Body of pancreas (tissue), 4 donors: ENCODE measurements around the gene DST. TPM values are rescaled to one million over a fixed set of nuclear protein-coding genes. Genes with fewer than 3 reads are reported as not detected.

ENCODE experiments used
- ATAC-seq: fragments of 150-250 bp; one replicate; pipeline ENCODE4 v1.9.1; 2016
- DNase-seq, 4 donors: peaks; one replicate each; pipeline ENCODE4 v3.0.0-alpha.2; 2019
- H3K27ac ChIP-seq, 4 donors: fragments of 200-600 bp; sonication (generic); 1 replicate in 3 of 4; 2 replicates in 1 of 4; pipeline versions ENCODE4 v1.5.1 to v1.6.1; 2016 to 2019; ENCODE audit warnings: mild to moderate bottlenecking in 1 of 4, mixed read lengths in 1 of 4, moderate library complexity in 1 of 4
- H3K27me3 ChIP-seq, 2 donors: fragments of 200-600 bp; sonication (generic); one replicate each; pipeline ENCODE4 v1.6.0; 2016; ENCODE audit warnings: mild to moderate bottlenecking in 1 of 2
- H3K36me3 ChIP-seq, 2 donors: fragments of 200-600 bp; sonication (generic); replicated peaks in 1 of 2; 2 replicates each; pipeline ENCODE4 v1.5.1; 2016; ENCODE audit warnings: low read depth in 2 of 2; ENCODE audit not compliant: insufficient read depth in 1 of 2
- H3K4me1 ChIP-seq: fragments of 200-600 bp; sonication (generic); one replicate; pipeline ENCODE4 v1.6.0; 2016
- H3K4me3 ChIP-seq, 2 donors: fragments of 200-600 bp; sonication (generic); 1 replicate in 1 of 2; 2 replicates in 1 of 2; pipeline ENCODE4 v1.5.1; 2016 to 2019
- H3K9me3 ChIP-seq, 3 donors: fragments of 200-600 bp; sonication (generic); 1 replicate in 2 of 3; 2 replicates in 1 of 3; pipeline ENCODE4 v1.5.1; 2016
- POLR2A ChIP-seq, 3 donors: fragments of 450-650 bp; IDR thresholded peaks; one replicate each; pipeline ENCODE4 v1.6.1; 2016; ENCODE audit warnings: antibody characterized with exemption in 3 of 3, mild to moderate bottlenecking in 2 of 3
- WGBS, 2 donors: methylation state at CpG; one replicate each; pipeline ENCODE4 v1.1.5; 2017; 5-methylcytosine and 5-hydroxymethylcytosine counted together
- intact Hi-C: fragments of 100-400 bp; cut with DNase I; formaldehyde crosslinking; loops from one replicate; pipeline ENCODE4 v1.15.1; 2023
- total RNA-seq, 2 donors: library from RNA; depleted of rRNA; stranded (reverse); fragments of >200 nt; gene quantifications; one replicate each; pipeline ENCODE4 v1.1.0, GENCODE V29; 2016
- TF ChIP-seq, protein P1 (sequence below), 7 experiments: fragments of 450-650 bp in 4 of 7; fragments of 200-600 bp in 3 of 7; sonication (generic) in 3 of 7; IDR thresholded peaks; one replicate each; pipeline ENCODE4 v1.5.1; 2016 to 2019; ENCODE audit warnings: antibody characterized with exemption in 7 of 7

The DST gene
- total RNA-seq, 2 donors from 2014 or later: 105 to 117 TPM

DNA sequence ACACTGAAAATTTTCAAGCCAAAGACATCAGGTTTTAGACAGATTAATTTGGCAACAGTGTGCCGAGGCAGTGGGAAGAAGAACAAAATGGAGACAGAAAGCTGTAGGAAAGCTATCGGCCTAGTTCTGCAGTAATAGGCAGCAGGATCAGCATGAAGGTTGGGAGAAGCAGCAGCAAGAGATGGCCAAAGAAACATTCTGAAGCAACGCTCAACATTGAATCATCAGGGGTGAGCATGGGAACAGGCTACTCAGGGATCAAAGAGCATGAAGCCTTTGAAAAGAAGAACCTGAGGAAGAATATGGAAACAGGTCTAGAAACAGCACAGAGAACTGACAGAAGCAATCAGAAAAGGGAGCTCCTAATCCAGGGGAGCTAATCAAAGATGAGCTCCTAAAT is 7.1 kb upstream of the DST start:
- H3K4me3 ChIP-seq: no peak overlapping the region
- intact Hi-C loops: loop anchor here (10.0 kb wide), 1 partner anchor 45 kb away; no protein-coding TSS in a partner anchor
- ATAC-seq (no peak), DNase-seq (no peak)
- H3K27ac ChIP-seq: no peak overlapping the region
- no peak for TF ChIP-seq POLR2A (IDR thresholded peaks at IDR 0.05)
- TF ChIP-seq, protein P1, sequence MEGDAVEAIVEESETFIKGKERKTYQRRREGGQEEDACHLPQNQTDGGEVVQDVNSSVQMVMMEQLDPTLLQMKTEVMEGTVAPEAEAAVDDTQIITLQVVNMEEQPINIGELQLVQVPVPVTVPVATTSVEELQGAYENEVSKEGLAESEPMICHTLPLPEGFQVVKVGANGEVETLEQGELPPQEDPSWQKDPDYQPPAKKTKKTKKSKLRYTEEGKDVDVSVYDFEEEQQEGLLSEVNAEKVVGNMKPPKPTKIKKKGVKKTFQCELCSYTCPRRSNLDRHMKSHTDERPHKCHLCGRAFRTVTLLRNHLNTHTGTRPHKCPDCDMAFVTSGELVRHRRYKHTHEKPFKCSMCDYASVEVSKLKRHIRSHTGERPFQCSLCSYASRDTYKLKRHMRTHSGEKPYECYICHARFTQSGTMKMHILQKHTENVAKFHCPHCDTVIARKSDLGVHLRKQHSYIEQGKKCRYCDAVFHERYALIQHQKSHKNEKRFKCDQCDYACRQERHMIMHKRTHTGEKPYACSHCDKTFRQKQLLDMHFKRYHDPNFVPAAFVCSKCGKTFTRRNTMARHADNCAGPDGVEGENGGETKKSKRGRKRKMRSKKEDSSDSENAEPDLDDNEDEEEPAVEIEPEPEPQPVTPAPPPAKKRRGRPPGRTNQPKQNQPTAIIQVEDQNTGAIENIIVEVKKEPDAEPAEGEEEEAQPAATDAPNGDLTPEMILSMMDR (IDR thresholded peaks at IDR 0.05): no peak
- H3K4me1 ChIP-seq: peaks cover 9% of the 10 kb centered on the region
- no peaks in the 10 kb centered on the region for H3K36me3 ChIP-seq
- H3K9me3 ChIP-seq: no peaks in the 10 kb centered on the region
- no peaks in the 10 kb centered on the region for H3K27me3 ChIP-seq
- WGBS, 2 donors: 88 to 90% methylated on average over 3 of the region's 3 CpGs

DNA sequence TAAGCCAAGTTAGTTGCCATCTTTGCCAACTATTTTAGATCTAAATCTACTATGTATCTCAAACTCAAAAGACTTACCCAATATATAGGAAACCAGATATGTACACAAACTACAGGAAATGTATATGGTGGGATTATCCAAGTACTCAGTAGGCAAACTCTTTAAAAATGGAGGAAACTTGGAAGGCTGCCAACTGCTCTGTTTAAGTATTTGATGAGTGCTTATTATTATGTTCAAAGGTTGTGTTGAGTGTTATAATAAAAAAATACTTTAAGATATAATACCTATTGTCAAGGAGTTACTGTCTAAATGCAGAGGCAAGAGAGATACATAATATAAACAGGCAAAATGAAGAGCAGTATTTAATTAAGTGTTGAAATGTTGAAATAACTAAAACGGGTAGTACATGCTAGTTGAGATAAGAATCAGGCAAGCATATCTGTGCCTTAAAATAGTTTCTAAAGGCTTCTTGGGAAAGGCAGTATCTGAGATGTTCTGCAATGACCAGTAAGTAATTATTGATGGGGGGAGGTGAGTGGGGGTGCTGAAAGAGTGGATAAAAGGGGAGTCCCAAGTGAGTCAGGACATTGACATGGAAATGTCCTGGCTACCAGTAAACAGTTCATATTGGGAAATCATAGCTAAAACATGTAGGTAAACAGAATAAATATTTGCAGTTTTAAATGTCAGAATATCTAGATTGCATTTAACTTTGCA is 6.5 kb upstream of the DST start:
- DNase-seq (no peak), ATAC-seq (no peak)
- intact Hi-C loops: loop anchor here (10.0 kb wide), 1 partner anchor 46 kb away; no protein-coding TSS in a partner anchor
- H3K27ac ChIP-seq: no peak overlapping the region
- H3K4me1 ChIP-seq: peaks cover 9% of the 10 kb centered on the region
- no peaks in the 10 kb centered on the region for H3K36me3 ChIP-seq
- H3K4me3 ChIP-seq: no peak overlapping the region
- H3K27me3 ChIP-seq: no peaks in the 10 kb centered on the region
- 11 to 22% methylated on average over 1 of the region's 1 CpG for WGBS, 2 donors
- no peaks in the 10 kb centered on the region for H3K9me3 ChIP-seq
- TF ChIP-seq POLR2A (IDR thresholded peaks at IDR 0.05): no peak
- TF ChIP-seq, protein P1 (IDR thresholded peaks at IDR 0.05): no peak

DNA sequence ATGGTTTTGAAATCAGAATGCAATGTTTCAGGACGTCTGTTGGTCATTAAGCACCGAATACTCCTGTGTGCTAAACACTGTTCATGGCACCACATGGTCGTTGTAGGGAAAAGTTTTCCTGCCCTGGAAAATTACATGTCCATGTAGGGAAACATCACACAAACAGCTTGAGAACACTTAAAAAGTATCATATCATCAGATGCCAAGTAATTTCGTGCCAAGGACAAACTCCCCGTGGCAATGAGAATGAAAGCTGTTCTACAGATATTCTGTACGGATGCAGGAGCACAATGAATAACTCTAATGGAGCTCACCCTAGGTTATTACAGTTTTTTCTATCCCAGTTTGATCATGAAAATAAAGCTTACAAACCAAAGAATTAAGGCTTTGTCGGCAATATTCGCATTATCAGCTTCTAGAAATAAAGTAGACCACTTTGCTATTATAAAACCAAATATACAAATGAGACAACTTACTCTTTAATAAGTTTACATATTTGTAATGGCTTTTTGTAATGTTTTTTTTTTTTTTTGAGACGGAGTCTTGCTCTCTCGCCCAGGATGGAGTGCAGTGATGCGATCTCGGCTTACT is 4.6 kb upstream of the DST start:
- H3K4me1 ChIP-seq: no peaks in the 10 kb centered on the region
- WGBS, 2 donors: 73 to 75% methylated on average over 12 of the region's 12 CpGs
- no peak for TF ChIP-seq POLR2A (IDR thresholded peaks at IDR 0.05)
- TF ChIP-seq, protein P1 (IDR thresholded peaks at IDR 0.05): no peak
- H3K27me3 ChIP-seq: no peaks in the 10 kb centered on the region
- no peak for DNase-seq
- no peak overlapping the region for H3K27ac ChIP-seq
- H3K4me3 ChIP-seq: no peak overlapping the region
- H3K9me3 ChIP-seq: no peaks in the 10 kb centered on the region
- intact Hi-C loops: loop anchor here (10.0 kb wide), 1 partner anchor 48 kb away; no protein-coding TSS in a partner anchor
- no peaks in the 10 kb centered on the region for H3K36me3 ChIP-seq
- no peak for ATAC-seq

DNA sequence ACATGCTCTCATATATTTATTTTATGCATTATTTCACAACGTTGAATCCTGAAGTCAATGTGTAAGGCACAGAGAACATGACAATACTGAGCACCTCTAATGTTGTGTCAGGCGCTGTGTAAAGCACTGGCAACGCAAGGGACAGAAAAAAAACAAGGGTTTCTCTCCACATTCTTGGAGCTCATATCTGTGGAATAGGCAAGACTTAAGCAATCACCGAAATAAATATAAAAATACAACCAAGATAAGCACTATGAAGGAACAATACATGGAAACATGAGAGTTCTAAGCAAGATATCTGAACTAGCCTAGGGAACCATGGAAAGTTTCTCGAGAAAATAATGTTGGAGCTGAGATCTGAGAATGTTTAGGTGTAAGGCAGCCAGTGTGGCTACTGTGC is 1.7 kb upstream of the DST start:
- intact Hi-C loops: loop anchor here (10.0 kb wide), 1 partner anchor 50 kb away; no protein-coding TSS in a partner anchor
- Histone ChIP-seq H3K36me3 (no peaks in the 10 kb centered on the region), H3K27ac (no peak overlapping the region), H3K9me3 (no peaks in the 10 kb centered on the region), H3K27me3 (no peaks in the 10 kb centered on the region), H3K4me3 (no peak overlapping the region), H3K4me1 (no peaks in the 10 kb centered on the region)
- no peak for ATAC-seq
- WGBS, 2 donors: 75 to 84% methylated on average over 5 of the region's 5 CpGs
- no peak for TF ChIP-seq POLR2A (IDR thresholded peaks at IDR 0.05)
- TF ChIP-seq, protein P1 (IDR thresholded peaks at IDR 0.05): no peak
- DNase-seq: no peak
